SK-MEL-5 (cell line): ENCODE data around the gene RBM14. TPM values are rescaled to one million over a fixed set of nuclear protein-coding genes. Genes with fewer than 3 reads are reported as not detected.
"Not testable (repeated sequence)": the region's sequence is repeated elsewhere in the genome, so short reads cannot be mapped to it uniquely, and the experiment has no call there.

ENCODE experiments used
- DNase-seq: peaks from one replicate; pipeline ENCODE4 v3.0.0-alpha.2; 2016; ENCODE audit warnings: low read depth, low spot score
- in situ Hi-C: cut with HindIII; loops from 2 replicates; pipeline ENCODE4 v1.10.0; 2016; ENCODE audit warnings: low sequenced_read_pairs, high pct_unique_total_duplicates, low pct_unique_long_range_greater_than_20kb
- polyA plus RNA-seq, 2 experiments: library from polyadenylated mRNA; depleted of rRNA; stranded (reverse); fragments of >200 nt; gene quantifications; 2 replicates each; pipeline ENCODE4 v1.2.3, GENCODE V29; 2015
- total RNA-seq: library from RNA; depleted of rRNA; stranded (reverse); fragments of >200 nt; shearing (Covaris generic); gene quantifications from 2 replicates; pipeline ENCODE4 v1.2.3, GENCODE V29; 2014; rRNA removed

Gene RBM14, protein sequence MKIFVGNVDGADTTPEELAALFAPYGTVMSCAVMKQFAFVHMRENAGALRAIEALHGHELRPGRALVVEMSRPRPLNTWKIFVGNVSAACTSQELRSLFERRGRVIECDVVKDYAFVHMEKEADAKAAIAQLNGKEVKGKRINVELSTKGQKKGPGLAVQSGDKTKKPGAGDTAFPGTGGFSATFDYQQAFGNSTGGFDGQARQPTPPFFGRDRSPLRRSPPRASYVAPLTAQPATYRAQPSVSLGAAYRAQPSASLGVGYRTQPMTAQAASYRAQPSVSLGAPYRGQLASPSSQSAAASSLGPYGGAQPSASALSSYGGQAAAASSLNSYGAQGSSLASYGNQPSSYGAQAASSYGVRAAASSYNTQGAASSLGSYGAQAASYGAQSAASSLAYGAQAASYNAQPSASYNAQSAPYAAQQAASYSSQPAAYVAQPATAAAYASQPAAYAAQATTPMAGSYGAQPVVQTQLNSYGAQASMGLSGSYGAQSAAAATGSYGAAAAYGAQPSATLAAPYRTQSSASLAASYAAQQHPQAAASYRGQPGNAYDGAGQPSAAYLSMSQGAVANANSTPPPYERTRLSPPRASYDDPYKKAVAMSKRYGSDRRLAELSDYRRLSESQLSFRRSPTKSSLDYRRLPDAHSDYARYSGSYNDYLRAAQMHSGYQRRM
- 23.3 and 26.1 TPM in 2 replicates for total RNA-seq
- polyA plus RNA-seq (2015; cell fraction: cytosol; rRNA removed) = 72.6 and 81.1 TPM in 2 replicates
- polyA plus RNA-seq (2015; cell fraction: nucleus; rRNA removed) = 82.5 and 113 TPM in 2 replicates

DNA sequence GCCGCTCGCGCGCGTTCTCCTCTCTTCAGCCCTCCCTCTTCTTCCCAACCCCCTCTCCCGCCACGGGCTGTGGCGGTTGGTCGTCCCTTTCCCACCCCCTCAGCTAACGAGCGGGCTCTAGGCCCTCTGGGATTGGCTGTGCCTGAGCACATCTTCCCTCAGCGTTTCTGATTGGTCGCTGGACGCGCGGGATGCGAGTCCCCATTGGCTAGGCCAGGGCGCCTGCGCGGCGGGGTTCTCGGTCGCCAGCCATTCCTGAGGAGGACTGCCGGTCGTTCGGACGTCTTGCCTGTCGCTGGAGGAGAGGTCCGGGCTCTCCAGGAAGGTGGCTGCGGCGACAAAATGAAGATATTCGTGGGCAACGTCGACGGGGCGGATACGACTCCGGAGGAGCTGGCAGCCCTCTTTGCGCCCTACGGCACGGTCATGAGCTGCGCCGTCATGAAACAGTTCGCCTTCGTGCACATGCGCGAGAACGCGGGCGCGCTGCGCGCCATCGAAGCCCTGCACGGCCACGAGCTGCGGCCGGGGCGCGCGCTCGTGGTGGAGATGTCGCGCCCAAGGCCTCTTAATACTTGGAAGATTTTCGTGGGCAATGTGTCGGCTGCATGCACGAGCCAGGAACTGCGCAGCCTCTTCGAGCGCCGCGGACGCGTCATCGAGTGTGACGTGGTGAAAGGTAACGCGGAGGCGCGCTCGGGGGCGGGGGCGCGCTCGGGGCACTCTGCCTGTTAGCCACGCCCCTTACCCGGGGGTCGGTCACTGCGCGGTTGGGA is at the start of gene RBM14:
Gene RBM14 (plus strand): TSS at position 252 of the 776 bp plus-strand sequence. CDS start 91 bp downstream, at position 343.
- peak; percentile 98 for DNase-seq
- in situ Hi-C loops = no loop called here

DNA sequence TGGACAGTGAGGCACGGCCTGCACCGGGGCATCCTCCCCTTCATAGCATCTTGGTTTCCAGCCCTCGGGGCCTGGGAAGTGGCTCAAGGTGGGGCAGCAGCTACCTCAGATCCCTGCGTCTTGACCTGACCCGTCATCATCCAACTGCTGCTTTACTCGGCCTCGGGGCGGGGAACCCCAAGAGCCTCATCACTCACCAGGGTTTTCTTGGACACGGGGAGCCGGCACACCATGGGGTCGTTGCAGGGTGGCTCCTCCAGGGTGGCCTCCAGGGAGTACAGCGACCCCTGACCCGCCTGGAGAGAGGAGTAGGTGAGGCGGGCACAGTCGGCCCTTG is 48.7 kb upstream of the RBM14 start:
- DNase-seq = no peak
- in situ Hi-C loops = no loop called here

DNA sequence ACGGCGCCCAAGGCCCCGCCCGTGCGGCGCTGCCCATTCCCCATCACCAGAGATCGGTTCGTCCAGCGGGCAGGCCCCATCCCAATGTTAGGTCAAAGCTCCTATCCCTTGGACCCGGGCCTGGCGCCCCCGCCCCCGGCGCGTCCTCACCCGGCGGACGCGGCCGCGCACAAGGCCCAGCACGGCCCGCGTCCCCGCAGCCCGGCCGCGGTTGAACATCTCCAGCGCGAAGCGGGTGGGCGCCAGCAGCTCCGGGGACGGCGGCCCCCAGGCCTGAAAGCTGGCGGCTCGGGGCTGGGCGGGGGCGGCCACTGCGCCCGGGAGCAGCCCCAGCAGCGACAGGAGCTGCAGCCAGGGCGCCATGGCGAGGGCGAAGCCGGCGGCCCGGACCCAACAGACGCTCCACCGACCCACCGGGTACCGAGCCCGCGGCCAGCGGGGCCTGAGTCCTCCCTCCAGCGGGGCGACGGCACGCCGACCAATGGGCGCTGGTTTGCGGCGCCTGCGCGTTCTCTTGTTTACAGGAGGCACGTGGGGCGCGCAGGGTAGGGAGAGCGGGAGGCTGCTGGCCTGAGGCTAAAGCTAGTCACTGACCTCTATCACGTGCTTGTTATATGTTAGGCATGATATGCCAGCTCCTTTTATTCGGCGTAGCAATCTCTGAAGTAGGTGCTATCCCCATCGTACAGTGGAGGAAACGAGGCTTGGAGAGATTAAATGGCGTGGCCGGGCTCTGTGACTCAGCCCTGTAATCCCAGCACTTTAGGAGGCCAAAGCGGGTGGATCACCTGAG is 48.1 kb upstream of the RBM14 start, which contains the start of gene CTSF:
Gene CTSF (minus strand): TSS at position 483 of the 793 bp plus-strand sequence. CDS start 120 bp downstream, at position 363.
- in situ Hi-C loops = no loop called here
- DNase-seq = peak; percentile 87

DNA sequence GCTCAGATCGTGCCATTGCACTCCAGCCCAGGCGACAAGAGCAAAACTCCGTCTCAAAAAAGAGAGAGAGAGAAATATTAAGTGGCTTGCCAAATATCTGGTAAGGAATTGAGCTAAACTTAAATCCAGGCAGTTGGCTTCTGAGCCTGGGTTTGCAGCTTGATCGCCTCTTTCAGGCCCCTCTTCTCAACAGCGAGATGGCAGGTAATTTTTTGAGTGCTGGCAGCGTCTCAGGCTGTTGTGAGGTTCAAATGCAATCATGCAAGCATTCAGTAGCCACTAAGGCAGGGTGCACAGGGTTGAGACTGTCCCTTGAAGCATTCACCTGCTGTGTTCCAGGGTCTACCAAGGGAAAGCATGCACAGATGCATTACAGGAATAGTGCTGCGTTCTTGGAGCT is 47.4 kb upstream of the RBM14 start:
- no peak for DNase-seq
- in situ Hi-C loops = no loop called here

DNA sequence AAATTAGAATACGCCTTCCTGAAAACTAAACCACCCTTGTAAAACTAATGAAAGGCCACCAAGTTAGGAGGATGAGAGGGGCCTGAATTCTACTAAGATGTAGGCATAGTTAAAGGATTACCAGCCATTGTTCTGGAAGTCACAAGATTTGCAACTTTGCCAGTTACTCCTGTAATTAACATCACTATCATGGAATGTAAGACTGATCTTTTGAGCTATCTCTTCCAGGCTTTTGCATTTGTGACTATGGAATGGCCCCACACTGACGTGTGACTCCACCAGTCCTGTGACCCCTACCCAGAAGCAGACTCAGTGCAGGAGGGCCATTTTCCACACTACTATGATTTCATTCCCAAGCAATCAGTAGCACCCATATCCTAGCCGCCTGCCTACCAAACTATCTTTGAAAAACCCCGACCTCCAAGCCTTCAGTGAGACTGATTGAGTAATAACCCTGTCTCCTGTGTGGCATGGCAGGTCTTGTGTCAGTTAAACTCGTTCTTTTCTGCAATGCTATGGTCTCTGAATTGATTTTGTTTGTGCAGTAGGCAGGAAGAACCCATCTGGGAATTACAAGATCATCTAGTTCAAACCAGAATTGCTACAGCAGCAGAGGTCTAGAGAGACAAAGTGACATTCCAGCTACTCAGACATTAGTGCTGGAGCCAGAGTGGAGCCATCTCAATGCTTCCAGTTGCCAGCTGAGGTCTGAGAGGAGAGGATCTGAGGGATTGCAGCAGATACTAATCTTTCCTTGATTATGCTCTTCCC is 46.2 kb upstream of the RBM14 start:
- no peak for DNase-seq
- in situ Hi-C loops = no loop called here

DNA sequence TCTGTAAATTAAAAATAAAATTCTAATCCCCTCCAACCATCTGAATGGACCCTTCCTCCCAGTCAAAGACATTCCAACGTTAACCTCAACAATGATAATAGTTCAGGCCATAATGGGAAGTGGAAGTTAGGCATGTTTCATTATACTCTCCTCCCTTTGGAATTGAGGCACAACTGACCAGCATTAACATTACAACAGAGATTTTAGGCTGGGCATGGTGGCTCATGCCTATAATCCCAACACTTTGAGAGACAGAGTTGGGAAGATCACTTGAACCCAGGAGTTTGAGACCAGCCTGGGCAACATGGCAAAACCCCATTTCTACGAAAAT is 45.6 kb upstream of the RBM14 start:
- in situ Hi-C loops = no loop called here
- no peak for DNase-seq

DNA sequence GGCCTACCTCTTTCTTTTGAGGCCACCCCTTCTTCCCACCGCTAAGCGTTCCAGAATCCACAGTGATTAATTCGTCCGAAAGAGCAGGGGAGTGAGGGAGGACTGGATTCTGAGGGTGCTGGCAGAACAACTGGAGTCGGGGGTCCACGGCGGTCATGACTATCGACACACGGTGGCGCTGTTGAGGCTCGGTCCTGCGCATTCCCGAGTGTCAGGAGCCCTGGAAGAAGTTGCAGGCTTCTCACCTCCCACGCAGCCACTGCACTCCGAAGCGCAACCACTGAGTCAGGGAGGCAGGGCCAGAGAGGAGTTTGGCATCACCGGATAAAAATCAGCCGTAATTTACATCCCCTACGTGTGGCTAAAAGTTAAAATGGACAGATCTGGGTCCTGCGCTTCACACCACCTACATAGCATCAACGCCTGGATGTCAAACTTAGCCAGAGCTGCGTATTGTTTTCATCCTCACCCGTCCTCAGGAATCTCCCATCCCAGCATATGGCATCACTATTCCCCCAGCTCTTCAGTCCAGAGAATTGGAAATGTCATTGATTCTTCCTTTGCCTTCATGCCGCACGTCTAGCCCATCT is 37.3 kb upstream of the RBM14 start:
- in situ Hi-C loops = no loop called here
- peak; percentile 64 for DNase-seq

DNA sequence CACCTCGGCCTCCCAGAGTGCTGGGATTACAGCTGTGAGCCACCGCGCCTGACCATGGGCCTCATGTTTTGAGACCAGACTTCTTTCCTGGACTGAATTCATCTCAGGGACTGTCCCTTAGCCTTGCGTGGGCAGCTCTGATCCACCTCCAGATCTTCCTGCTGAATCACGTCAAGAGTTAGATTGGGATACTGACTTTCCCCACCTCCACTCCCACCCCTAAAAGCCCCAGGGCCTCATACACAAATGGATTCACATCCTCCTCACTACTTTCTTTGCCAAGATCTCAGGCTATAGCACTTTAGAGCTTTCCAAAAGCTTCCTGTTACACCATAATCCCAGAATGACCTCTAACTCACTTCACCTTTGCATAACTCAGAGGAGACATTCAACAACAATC is 35.6 kb upstream of the RBM14 start:
- in situ Hi-C loops = no loop called here
- no peak for DNase-seq

DNA sequence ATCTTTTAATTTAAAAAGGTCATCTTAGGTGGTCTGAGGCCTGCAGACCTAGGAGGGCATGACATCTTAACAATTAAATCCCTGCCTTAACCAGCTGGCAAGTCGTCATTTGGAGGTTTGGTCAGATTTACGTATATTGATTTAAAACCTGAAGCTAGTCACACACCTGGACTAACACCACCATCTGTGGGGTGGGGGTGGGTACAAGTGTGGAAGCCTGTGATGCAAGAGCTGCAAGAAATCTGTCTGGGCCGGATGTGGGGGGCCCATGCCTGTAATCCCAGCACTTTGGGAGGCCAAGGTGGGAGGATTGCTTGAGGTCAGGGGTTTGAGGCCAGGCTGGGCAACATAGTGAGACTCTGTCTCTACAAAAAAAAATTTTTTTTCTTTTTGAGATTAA is 35.2 kb upstream of the RBM14 start:
- no peak for DNase-seq
- in situ Hi-C loops = no loop called here

DNA sequence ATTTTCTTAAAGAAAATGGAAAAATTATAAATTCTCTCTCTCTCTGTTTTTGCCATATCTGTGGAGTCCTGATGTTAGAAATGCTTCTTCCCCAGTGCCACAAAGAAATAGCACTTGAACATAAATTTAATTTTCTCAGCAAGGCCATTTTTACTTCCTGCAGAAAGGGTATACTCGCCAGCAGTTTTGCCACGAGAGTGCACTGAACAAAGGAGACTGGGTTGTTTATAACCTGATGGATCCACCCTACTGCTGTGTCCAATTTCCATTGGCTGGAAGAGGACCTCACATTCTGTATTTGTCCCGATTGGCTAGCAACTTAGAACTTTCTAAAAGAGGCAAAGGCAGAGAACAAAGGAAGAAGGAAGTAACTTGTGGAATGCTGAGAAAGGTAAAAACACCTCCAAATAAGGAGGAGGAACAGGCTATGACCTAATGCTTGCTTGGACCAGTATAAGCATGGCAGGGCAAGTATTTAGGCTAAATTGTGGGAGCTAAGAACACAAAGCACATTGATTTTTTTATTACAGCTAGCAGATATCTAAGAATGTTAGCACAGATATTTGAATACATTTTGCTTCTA is 33.8 kb upstream of the RBM14 start:
- DNase-seq, in situ Hi-C loops: not testable (repeated sequence)

DNA sequence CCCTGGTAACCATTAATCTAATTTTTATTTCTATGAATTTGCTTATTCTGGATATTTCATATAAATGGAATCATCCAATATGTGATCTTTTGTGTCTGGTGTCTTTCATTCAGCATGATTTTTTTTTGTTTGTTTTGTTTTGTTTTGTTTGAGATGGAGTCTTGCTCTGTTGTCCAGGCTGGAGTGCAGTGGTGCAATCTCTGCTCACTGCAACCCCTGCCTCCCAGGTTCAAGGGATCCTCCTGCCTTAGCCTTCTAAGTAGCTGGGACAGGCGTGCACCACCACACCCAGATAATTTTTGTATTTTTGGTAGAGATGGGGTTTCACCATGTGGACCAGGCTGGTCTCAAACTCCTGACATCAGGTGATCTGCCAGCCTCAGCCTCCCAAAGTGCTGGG is 31.0 kb upstream of the RBM14 start:
- DNase-seq, in situ Hi-C loops: not testable (repeated sequence)

DNA sequence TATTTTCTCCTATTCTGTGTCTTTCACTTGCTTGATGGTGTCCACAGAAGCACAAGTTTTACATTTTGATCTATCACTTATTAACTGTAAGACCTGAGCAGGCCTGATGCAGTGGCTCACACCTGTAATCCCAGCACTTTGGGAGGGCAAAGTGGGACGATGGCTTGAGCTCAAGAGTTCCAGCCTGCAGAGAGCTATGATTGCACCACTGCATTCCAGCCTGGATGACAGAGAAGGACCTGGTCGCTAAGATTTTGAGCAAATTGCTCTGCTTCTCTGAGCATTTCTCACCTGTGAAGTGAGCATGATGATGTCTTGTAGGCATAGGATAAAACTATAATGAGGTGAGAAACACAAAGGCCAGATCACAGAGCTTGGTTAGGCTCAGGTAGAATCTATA is 30.3 kb upstream of the RBM14 start:
- in situ Hi-C loops = no loop called here
- DNase-seq = no peak

DNA sequence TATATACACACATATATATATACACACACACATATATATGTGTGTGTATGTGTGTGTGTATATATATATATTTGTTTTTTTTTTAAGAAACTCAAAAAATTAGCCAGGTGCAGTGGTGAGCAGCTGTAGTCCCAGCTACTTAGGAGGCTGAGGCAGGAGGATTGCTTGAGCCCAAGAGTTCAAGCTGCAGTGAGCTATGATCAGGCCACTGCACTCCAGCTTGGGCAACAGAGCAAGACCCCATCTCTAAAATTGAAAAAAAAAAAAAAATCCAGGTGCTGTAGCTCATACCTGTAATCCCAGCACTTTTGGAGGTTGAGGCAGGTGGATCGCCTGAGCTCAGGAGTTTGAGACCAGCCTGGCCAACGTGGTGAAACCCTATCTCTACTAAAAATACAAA is 27.1 kb upstream of the RBM14 start:
- in situ Hi-C loops, DNase-seq: not testable (repeated sequence)

DNA sequence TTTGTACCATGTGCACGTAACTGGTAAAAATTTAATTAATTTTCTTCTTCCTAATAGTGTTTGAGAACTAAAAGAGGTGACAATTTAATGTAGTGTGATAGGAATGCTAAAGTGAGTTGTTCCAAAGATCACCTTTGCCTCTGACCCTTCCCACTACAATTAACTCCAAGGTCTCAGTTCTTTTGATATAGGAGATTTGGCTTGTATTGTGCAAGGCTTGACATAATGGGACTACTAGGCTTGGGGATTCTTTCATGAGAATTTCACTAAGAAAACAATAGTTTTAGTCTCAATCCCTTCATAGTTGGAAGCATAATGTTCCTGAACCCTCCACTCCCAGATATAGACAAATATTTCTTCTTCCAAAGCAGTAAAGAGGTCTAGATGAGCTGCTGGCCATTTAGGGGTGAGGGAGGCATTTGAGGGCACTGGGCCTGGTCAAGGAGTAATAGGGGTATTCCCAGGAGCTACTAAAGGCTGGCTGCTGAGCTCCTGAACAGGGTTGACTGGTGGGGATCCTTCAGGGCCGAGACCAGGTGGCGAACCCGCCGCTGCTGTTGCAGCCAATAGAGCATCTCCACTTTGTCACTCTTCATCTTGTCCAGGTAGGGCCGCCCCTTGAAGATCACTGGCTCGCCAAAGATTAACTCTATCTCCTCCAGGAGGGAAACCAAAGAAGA is 26.3 kb upstream of the RBM14 start:
- in situ Hi-C loops = no loop called here
- no peak for DNase-seq

DNA sequence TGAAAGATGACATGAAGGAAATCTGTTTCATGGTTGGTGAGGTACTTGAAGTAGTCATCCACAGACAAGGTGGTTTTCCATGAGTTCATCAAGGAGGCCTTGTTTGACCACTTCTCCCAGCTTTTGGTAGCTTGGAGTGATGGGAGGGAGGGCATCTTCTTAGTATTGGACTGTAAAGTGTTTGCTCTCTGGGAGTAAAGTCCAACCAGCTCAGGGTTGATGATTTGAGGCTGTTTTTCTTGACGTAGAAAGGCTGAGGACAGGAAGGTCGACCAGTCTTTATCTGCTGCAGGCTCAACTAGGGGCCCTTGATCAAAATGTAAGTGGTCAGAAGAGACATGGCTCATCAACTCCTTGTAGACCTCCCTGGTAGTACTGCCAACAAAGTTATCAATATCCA is 25.3 kb upstream of the RBM14 start:
- in situ Hi-C loops = no loop called here
- no peak for DNase-seq
